DOHH2 (cell line): Measurements from ENCODE around the gene TSPAN33.

Experiments used
- H3F3A ChIP-seq: fragments of 200-600 bp; sonication (generic), shearing (Covaris generic); 2 replicates; pipeline ENCODE4 v1.6.0; 2016; ENCODE audit warnings: antibody characterized with exemption, mild to moderate bottlenecking; ENCODE audit not compliant: control insufficient read depth, insufficient read depth
- H3K27ac ChIP-seq: fragments of 200-600 bp; sonication (generic); 2 replicates; pipeline ENCODE4 v1.5.1; 2014; ENCODE audit warnings: low read depth, mild to moderate bottlenecking, low read length, moderate library complexity
- H3K27me3 ChIP-seq: fragments of 200-600 bp; sonication (generic); 2 replicates; pipeline ENCODE4 v1.6.1; 2014; ENCODE audit warnings: mild to moderate bottlenecking, low read length, mixed read lengths; ENCODE audit not compliant: control insufficient read depth
- H3K36me3 ChIP-seq: fragments of 200-600 bp; sonication (generic); 2 replicates; pipeline ENCODE4 v1.6.1; 2014; ENCODE audit warnings: mild to moderate bottlenecking, low read length, moderate library complexity, mixed read lengths; ENCODE audit not compliant: control insufficient read depth
- H3K4me1 ChIP-seq: fragments of 200-600 bp; sonication (generic); 2 replicates; pipeline ENCODE4 v1.6.1; 2014; ENCODE audit warnings: mild to moderate bottlenecking, low read length, mixed read lengths; ENCODE audit not compliant: control insufficient read depth
- H3K4me2 ChIP-seq: fragments of 200-600 bp; sonication (generic); 2 replicates; pipeline ENCODE4 v1.6.0; 2014; ENCODE audit warnings: mild to moderate bottlenecking, low read length, moderate library complexity
- H3K4me3 ChIP-seq: fragments of 200-600 bp; sonication (generic); 2 replicates; pipeline ENCODE4 v1.5.1; 2014; ENCODE audit warnings: mild to moderate bottlenecking, low read length, mixed read lengths
- H3K79me2 ChIP-seq: fragments of 200-600 bp; sonication (generic); 2 replicates; pipeline ENCODE4 v1.6.1; 2014; ENCODE audit warnings: mild to moderate bottlenecking, low read length, mixed read lengths; ENCODE audit not compliant: control insufficient read depth
- H3K9me2 ChIP-seq: fragments of 200-600 bp; sonication (generic); replicated peaks from 2 replicates; pipeline ENCODE4 v1.6.1; 2014; ENCODE audit warnings: mild to moderate bottlenecking, low read length, mixed read lengths; ENCODE audit not compliant: control insufficient read depth
- H3K9me3 ChIP-seq: fragments of 200-600 bp; sonication (generic); 2 replicates; pipeline ENCODE4 v1.6.1; 2014; ENCODE audit warnings: antibody characterized with exemption, low read length, mixed read lengths; ENCODE audit not compliant: control insufficient read depth, insufficient read depth
- H4K20me1 ChIP-seq: fragments of 200-600 bp; sonication (generic); 2 replicates; pipeline ENCODE4 v1.6.0; 2014; ENCODE audit warnings: low read depth, mild to moderate bottlenecking, antibody characterized with exemption, low read length, moderate library complexity; ENCODE audit not compliant: control insufficient read depth, insufficient read depth
- EZH2phosphoT487 ChIP-seq: fragments of 200-600 bp; sonication (generic); IDR thresholded peaks from 2 replicates; pipeline ENCODE4 v1.6.1; 2017; ENCODE audit warnings: borderline replicate concordance, mild to moderate bottlenecking, antibody characterized with exemption, low read length, moderate library complexity, mixed read lengths
- TF ChIP-seq, protein P1 (sequence below): fragments of 200-600 bp; sonication (generic); IDR thresholded peaks from one replicate; pipeline ENCODE4 v1.5.1; 2014; ENCODE audit warnings: antibody characterized with exemption, mild to moderate bottlenecking, low read depth, low read length; ENCODE audit not compliant: poor library complexity, severe bottlenecking

The TSPAN33 gene

GRCh38 chr7:129144834-129145668 is 544 bp downstream of the TSPAN33 start:
- no peaks in the 10 kb centered on the region for H3K9me2 ChIP-seq
- H4K20me1 ChIP-seq, result no peaks in the 10 kb centered on the region
- H3K27me3 ChIP-seq, result no peaks in the 10 kb centered on the region
- TF ChIP-seq, protein P1, sequence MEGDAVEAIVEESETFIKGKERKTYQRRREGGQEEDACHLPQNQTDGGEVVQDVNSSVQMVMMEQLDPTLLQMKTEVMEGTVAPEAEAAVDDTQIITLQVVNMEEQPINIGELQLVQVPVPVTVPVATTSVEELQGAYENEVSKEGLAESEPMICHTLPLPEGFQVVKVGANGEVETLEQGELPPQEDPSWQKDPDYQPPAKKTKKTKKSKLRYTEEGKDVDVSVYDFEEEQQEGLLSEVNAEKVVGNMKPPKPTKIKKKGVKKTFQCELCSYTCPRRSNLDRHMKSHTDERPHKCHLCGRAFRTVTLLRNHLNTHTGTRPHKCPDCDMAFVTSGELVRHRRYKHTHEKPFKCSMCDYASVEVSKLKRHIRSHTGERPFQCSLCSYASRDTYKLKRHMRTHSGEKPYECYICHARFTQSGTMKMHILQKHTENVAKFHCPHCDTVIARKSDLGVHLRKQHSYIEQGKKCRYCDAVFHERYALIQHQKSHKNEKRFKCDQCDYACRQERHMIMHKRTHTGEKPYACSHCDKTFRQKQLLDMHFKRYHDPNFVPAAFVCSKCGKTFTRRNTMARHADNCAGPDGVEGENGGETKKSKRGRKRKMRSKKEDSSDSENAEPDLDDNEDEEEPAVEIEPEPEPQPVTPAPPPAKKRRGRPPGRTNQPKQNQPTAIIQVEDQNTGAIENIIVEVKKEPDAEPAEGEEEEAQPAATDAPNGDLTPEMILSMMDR, result peak; percentile 89
- no peak for TF ChIP-seq EZH2phosphoT487
- peaks cover 44% of the 10 kb centered on the region for H3K79me2 ChIP-seq
- peaks cover 6% of the 10 kb centered on the region for H3F3A ChIP-seq
- peaks cover 23% of the 10 kb centered on the region for H3K36me3 ChIP-seq
- peak overlapping the region; percentile 76 for H3K4me2 ChIP-seq
- peak overlapping the region; percentile 43 for H3K27ac ChIP-seq
- H3K4me3 ChIP-seq, result peak overlapping the region; percentile 97
- H3K4me1 ChIP-seq, result peaks cover 56% of the 10 kb centered on the region
- H3K9me3 ChIP-seq, result no peaks in the 10 kb centered on the region

DNA sequence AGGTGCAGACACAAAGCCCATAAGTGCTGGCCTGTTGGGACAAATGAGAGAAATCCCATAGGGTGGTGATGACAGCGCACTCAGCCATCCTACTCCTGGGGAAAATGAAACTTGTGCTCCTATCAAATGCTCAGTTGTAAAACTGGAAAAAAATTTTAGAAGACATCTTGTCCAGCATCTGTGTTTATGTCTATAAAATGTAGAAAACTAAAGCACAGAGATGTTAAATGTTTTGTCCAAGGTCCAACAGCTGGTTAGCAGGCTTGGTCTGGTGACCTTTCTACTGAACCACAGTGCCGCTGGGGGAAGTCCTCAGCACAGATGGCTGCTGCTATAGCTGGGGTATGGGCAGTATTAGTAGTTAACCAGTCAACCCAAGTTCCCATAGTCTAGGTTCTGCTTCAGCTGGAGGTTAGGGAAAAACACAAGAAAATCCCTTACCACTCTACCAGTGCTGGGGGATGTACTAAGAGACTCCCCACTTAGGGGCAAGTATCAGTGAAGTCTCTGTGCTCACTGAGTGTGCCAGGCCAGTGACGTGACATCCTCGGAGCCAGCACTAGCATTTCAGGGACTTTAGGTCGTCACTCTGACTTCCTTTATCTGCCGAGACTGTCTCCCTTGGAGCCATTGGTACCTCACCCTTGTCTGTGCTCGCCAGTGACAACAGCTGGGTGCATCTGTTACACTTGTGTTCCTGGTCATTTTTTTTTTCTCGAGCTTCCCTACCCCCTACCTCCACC is 1.9 kb downstream of the TSPAN33 start:
- H3F3A ChIP-seq, result peaks cover 2% of the 10 kb centered on the region
- peak overlapping the region; percentile 97 for H3K4me3 ChIP-seq
- H3K27me3 ChIP-seq, result no peaks in the 10 kb centered on the region
- H3K4me1 ChIP-seq, result peaks cover 48% of the 10 kb centered on the region
- no peak for TF ChIP-seq EZH2phosphoT487
- TF ChIP-seq, protein P1, result no peak
- no peaks in the 10 kb centered on the region for H3K9me3 ChIP-seq
- peak overlapping the region; percentile 43 for H3K27ac ChIP-seq
- no peaks in the 10 kb centered on the region for H3K9me2 ChIP-seq
- H4K20me1 ChIP-seq, result no peaks in the 10 kb centered on the region
- H3K36me3 ChIP-seq, result peaks cover 23% of the 10 kb centered on the region
- peak overlapping the region; percentile 76 for H3K4me2 ChIP-seq
- peaks cover 46% of the 10 kb centered on the region for H3K79me2 ChIP-seq

- no peaks in the 10 kb centered on the region for H3F3A ChIP-seq
- H3K4me3 ChIP-seq, result peak overlapping the region; percentile 97
- no peaks in the 10 kb centered on the region for H4K20me1 ChIP-seq
- H3K9me3 ChIP-seq, result no peaks in the 10 kb centered on the region
- peaks cover 48% of the 10 kb centered on the region for H3K79me2 ChIP-seq
- no peaks in the 10 kb centered on the region for H3K9me2 ChIP-seq
- peak overlapping the region; percentile 76 for H3K4me2 ChIP-seq
- peaks cover 48% of the 10 kb centered on the region for H3K4me1 ChIP-seq
- H3K27ac ChIP-seq, result no peak overlapping the region
- no peaks in the 10 kb centered on the region for H3K27me3 ChIP-seq
- no peak for TF ChIP-seq EZH2phosphoT487
- TF ChIP-seq, protein P1, result no peak
- peaks cover 23% of the 10 kb centered on the region for H3K36me3 ChIP-seq
These were observed 3.2 kb downstream of the TSPAN33 start for GRCh38 chr7:129147731-129148130.
